Endothelial cell of umbilical vein (primary cell): ENCODE results near the gene MISP. TPM values are rescaled to one million over a fixed set of nuclear protein-coding genes. Genes with fewer than 3 reads are reported as not detected.

Experiments used
- BruUV-seq: library from RNA; stranded (reverse); fragments of 400-500 nt; replicated peaks from 2 replicates; lab custom pipeline; 2021; lab: Mats Ljungman, UMichigan
- CTCF ChIA-PET: fragments of 300-600, 350-600 bp; sonication (Branson Sonifier 250); formaldehyde crosslinking; loops from one replicate; lab custom pipeline; 2021; ENCODE audit warnings: antibody characterized with exemption, inconsistent platforms; lab: Charles Lee
- POLR2A ChIA-PET: fragments of 300-600, 350-600 bp; sonication (Branson Sonifier 250); formaldehyde crosslinking; loops from one replicate; lab custom pipeline; 2021; ENCODE audit warnings: antibody characterized with exemption, inconsistent platforms; lab: Charles Lee
- DNase-seq: peaks from one replicate; pipeline ENCODE4 v3.0.0-alpha.2; 2011; ENCODE audit warnings: low read depth, low spot score
- FAIRE-seq: peaks from 2 replicates; lab custom pipeline; 2011; peaks lifted over from hg19 to GRCh38; lab: Jason Lieb, UNC
- H2AFZ ChIP-seq: 2 replicates; pipeline ENCODE4 v1.6.0; 2012; ENCODE audit warnings: low read depth, low read length, control low read depth, inconsistent platforms
- H3K27ac ChIP-seq: 2 replicates; pipeline ENCODE4 v1.5.1; 2011; ENCODE audit warnings: low read depth, mild to moderate bottlenecking, control low read depth, low read length, moderate library complexity; ENCODE audit not compliant: insufficient read depth
- H3K27me3 ChIP-seq, 2 experiments: 2 replicates each; pipeline versions ENCODE4 v1.6.0 to v1.6.1; 2011; ENCODE audit warnings: low read length in 2 of 2, mixed read lengths in 1 of 2; ENCODE audit not compliant: control insufficient read depth in 2 of 2, insufficient read depth in 2 of 2
- H3K36me3 ChIP-seq, 2 experiments: 2 replicates in 1 of 2; 3 replicates in 1 of 2; pipeline ENCODE4 v1.5.1; 2011; ENCODE audit warnings: low read length in 2 of 2, mild to moderate bottlenecking in 1 of 2, moderate library complexity in 1 of 2; ENCODE audit not compliant: control insufficient read depth in 2 of 2, insufficient read depth in 2 of 2; ENCODE audit errors: extremely low read depth in 1 of 2
- H3K4me1 ChIP-seq: 3 replicates; pipeline ENCODE4 v1.5.1; 2011; ENCODE audit warnings: mild to moderate bottlenecking, low read length; ENCODE audit not compliant: control insufficient read depth, insufficient read depth; ENCODE audit errors: extremely low read depth
- H3K4me2 ChIP-seq: 2 replicates; pipeline ENCODE4 v1.6.1; 2011; ENCODE audit warnings: low read length, control low read depth, mixed read lengths; ENCODE audit not compliant: insufficient read depth
- H3K4me3 ChIP-seq, 3 experiments: fragments of 200-600 bp in 1 of 3; sonication (generic), shearing (Covaris generic) in 1 of 3; replicated peaks in 1 of 3; 2 replicates each; pipeline ENCODE4 v1.5.1; 2011 to 2016; ENCODE audit warnings: control low read depth in 3 of 3, low read length in 3 of 3, mild to moderate bottlenecking in 2 of 3, inconsistent platforms in 1 of 3, low read depth in 1 of 3, moderate library complexity in 1 of 3; ENCODE audit not compliant: insufficient read depth in 1 of 3
- H3K79me2 ChIP-seq: 2 replicates; pipeline ENCODE4 v1.6.0; 2012; ENCODE audit warnings: low read length, inconsistent platforms; ENCODE audit not compliant: control insufficient read depth, insufficient read depth
- H3K9ac ChIP-seq: replicated peaks from 2 replicates; pipeline ENCODE3; 2011; ENCODE audit warnings: low read length, control low read depth; ENCODE audit not compliant: insufficient read depth; ENCODE audit errors: extremely low read depth
- H3K9me1 ChIP-seq: replicated peaks from 3 replicates; pipeline ENCODE4 v1.6.0; 2011; ENCODE audit warnings: mild to moderate bottlenecking, low read length; ENCODE audit not compliant: control insufficient read depth, insufficient read depth; ENCODE audit errors: extremely low read depth
- H3K9me3 ChIP-seq: replicated peaks from 2 replicates; pipeline ENCODE4 v1.5.1; 2012; ENCODE audit warnings: low read length, inconsistent platforms; ENCODE audit not compliant: control insufficient read depth, insufficient read depth
- H4K20me1 ChIP-seq: replicated peaks from 2 replicates; pipeline ENCODE3; 2011; ENCODE audit warnings: mild to moderate bottlenecking, low read length; ENCODE audit not compliant: control insufficient read depth, insufficient read depth; ENCODE audit errors: extremely low read depth
- EZH2 ChIP-seq: IDR thresholded peaks from 2 replicates; pipeline ENCODE4 v1.6.1; 2012; ENCODE audit warnings: borderline replicate concordance, low read depth, mild to moderate bottlenecking, moderate library complexity, low read length, inconsistent platforms; ENCODE audit not compliant: severe bottlenecking
- GATA2 ChIP-seq: IDR thresholded peaks from 2 replicates; pipeline ENCODE4 v1.7.0; 2011; ENCODE audit warnings: low read depth, mild to moderate bottlenecking, moderate library complexity, mixed read lengths, low read length; ENCODE audit not compliant: insufficient read length, insufficient read depth
- JUN ChIP-seq: IDR thresholded peaks from 2 replicates; pipeline ENCODE4 v1.6.1; 2011; ENCODE audit warnings: borderline replicate concordance, low read depth; ENCODE audit not compliant: insufficient read length, insufficient read depth
- MYC ChIP-seq: IDR thresholded peaks from one replicate; pipeline ENCODE4 v1.6.1; 2011; ENCODE audit warnings: mild to moderate bottlenecking, low read depth, low read length
- POLR2AphosphoS5 ChIP-seq: IDR thresholded peaks from 2 replicates; pipeline ENCODE4 v1.6.1; 2012; ENCODE audit warnings: low read depth, mild to moderate bottlenecking, control low read depth, low read length, moderate library complexity; ENCODE audit not compliant: insufficient read depth
- dilution Hi-C: fragments of 300-500 bp; cut with MboI; formaldehyde crosslinking; loops from one replicate; pipeline ENCODE4 v1.15.0; 2019; ENCODE audit warnings: low sequenced_read_pairs; ENCODE audit not compliant: extremely low pct_ligation_motif_present
- intact Hi-C: fragments of 100-400 bp; cut with micrococcal nuclease; formaldehyde crosslinking; loops from one replicate; pipeline ENCODE4 v1.10.0; 2022
- polyA plus RNA-seq, 4 experiments: library from polyadenylated mRNA; depleted of rRNA in 3 of 4; stranded (reverse) in 3 of 4; unstranded in 1 of 4; fragments of >200 nt; gene quantifications; 2 replicates each; pipeline versions ENCODE4 v1.2.1 to v1.2.3, GENCODE V29; 2011 to 2012; ENCODE audit warnings: missing spikeins in 1 of 4
- total RNA-seq: library from RNA; stranded (reverse); gene quantifications from 2 replicates; pipeline ENCODE4 v1.2.3, GENCODE V29; 2021
- TF ChIP-seq, protein P1 (sequence below), 2 donors: IDR thresholded peaks; 1 replicate in 1 of 2; 2 replicates in 1 of 2; pipeline ENCODE4 v1.5.1; 2011; ENCODE audit warnings: low read length in 2 of 2, mild to moderate bottlenecking in 2 of 2, moderate library complexity in 2 of 2, control low read depth in 1 of 2, inconsistent platforms in 1 of 2, low read depth in 1 of 2; ENCODE audit not compliant: insufficient read depth in 1 of 2; ENCODE audit errors: extremely low read depth in 1 of 2
- TF ChIP-seq, protein P2 (sequence below): IDR thresholded peaks from 2 replicates; pipeline ENCODE4 v1.6.1; 2011; ENCODE audit not compliant: insufficient read depth, insufficient read length

The MISP gene
- total and polyA plus RNA-seq, 2 donors (not counting 3 experiments of a cell fraction or from before 2014, with no cell fraction given), result not detected

DNA sequence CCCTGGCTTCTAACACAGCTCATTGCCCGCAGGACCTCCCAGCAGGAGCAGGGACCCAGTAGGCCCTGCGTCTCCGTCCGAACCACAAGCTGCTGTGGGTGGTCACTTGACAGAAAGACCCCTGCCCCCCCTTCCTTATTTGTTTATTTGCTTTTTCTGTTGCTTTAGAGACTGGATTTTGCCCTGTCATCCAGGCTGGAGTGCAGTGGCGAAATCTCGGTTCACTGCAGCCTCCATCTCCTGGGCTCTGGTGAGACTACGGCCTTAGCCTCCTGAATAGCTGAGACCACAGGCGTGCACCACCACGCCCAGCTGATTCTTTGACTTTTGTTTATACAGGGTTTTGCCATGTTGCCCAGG lies 38.8 kb downstream of the MISP start:
- peak overlapping the region; percentile 61 for H2AFZ ChIP-seq
- no peaks in the 10 kb centered on the region for H3K9me3 ChIP-seq
- peak overlapping the region; percentile 56 for H3K9ac ChIP-seq
- intact Hi-C loops (loop anchor here (1.0 to 10.0 kb wide), 4 partner anchors 7 to 455 kb away; partner anchors contain the start of genes ATP5F1D, MIDN and PTBP1), dilution Hi-C loops (no loop called here)
- peaks cover 1% of the 10 kb centered on the region for H3K79me2 ChIP-seq
- peaks cover 28% of the 10 kb centered on the region for H3K4me1 ChIP-seq
- no peaks in the 10 kb centered on the region for H3K27me3 ChIP-seq
- H3K36me3 ChIP-seq, result no peaks in the 10 kb centered on the region
- FAIRE-seq (no peak), DNase-seq (no peak)
- no peaks in the 10 kb centered on the region for H3K9me1 ChIP-seq
- ChIA-PET POLR2A (interaction anchor here (1.0 kb wide), 1 partner anchor 12 kb away, joined by 3 read pairs; no protein-coding TSS in a partner anchor), CTCF (interaction anchor here (1.0 to 1.3 kb wide), 2 partner anchors 14 to 20 kb away, joined by 4 to 9 read pairs; no protein-coding TSS in a partner anchor)
- TF ChIP-seq, protein P1, sequence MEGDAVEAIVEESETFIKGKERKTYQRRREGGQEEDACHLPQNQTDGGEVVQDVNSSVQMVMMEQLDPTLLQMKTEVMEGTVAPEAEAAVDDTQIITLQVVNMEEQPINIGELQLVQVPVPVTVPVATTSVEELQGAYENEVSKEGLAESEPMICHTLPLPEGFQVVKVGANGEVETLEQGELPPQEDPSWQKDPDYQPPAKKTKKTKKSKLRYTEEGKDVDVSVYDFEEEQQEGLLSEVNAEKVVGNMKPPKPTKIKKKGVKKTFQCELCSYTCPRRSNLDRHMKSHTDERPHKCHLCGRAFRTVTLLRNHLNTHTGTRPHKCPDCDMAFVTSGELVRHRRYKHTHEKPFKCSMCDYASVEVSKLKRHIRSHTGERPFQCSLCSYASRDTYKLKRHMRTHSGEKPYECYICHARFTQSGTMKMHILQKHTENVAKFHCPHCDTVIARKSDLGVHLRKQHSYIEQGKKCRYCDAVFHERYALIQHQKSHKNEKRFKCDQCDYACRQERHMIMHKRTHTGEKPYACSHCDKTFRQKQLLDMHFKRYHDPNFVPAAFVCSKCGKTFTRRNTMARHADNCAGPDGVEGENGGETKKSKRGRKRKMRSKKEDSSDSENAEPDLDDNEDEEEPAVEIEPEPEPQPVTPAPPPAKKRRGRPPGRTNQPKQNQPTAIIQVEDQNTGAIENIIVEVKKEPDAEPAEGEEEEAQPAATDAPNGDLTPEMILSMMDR (IDR thresholded peaks at IDR 0.05; ENCODE audit: extremely low read depth in 1 of 2, insufficient read depth in 1 of 2, low read depth in 1 of 2, low read length in 2 of 2), result no peak
- TF ChIP-seq, protein P2, sequence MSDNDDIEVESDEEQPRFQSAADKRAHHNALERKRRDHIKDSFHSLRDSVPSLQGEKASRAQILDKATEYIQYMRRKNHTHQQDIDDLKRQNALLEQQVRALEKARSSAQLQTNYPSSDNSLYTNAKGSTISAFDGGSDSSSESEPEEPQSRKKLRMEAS, result no peak
- TF ChIP-seq POLR2AphosphoS5 (no peak), GATA2 (no peak), JUN (no peak), MYC (no peak), EZH2 (no peak)
- H4K20me1 ChIP-seq, result no peaks in the 10 kb centered on the region
- no peak overlapping the region for H3K4me3 ChIP-seq
- H3K4me2 ChIP-seq, result peak overlapping the region; percentile 71
- no TSS peak for BruUV-seq
- H3K27ac ChIP-seq, result peak overlapping the region; percentile 80
